Uterus (tissue), 4 donors: ENCODE data around the gene TMEM255A. TPM values are rescaled to one million over a fixed set of nuclear protein-coding genes. Genes with fewer than 3 reads are reported as not detected.

Source experiments
- DNase-seq, 2 donors: peaks; one replicate each; pipeline ENCODE4 v3.0.0-alpha.2; 2019 to 2020
- H3K27ac ChIP-seq, 2 donors: fragments of 200-600 bp; sonication (generic); 1 replicate in 1 of 2; 2 replicates in 1 of 2; pipeline ENCODE4 v1.5.1; 2016 to 2018
- H3K27me3 ChIP-seq, 2 donors: fragments of 200-600 bp; sonication (generic); one replicate each; pipeline ENCODE4 v1.5.1; 2018 to 2019; ENCODE audit warnings: control low read depth in 1 of 2
- H3K36me3 ChIP-seq, 2 donors: fragments of 200-600 bp; sonication (generic); one replicate each; pipeline ENCODE4 v1.5.1; 2019; ENCODE audit warnings: control low read depth in 1 of 2
- H3K4me1 ChIP-seq, 2 donors: fragments of 200-600 bp; sonication (generic); one replicate each; pipeline ENCODE4 v1.5.1; 2018 to 2019; ENCODE audit warnings: control low read depth in 1 of 2
- H3K4me3 ChIP-seq, 2 donors: fragments of 200-600 bp; sonication (generic); 1 replicate in 1 of 2; 2 replicates in 1 of 2; pipeline ENCODE4 v1.5.1; 2018 to 2019; ENCODE audit warnings: mild to moderate bottlenecking in 1 of 2
- H3K9me3 ChIP-seq, 2 donors: fragments of 200-600 bp; sonication (generic); one replicate each; pipeline ENCODE4 v1.5.1; 2019; ENCODE audit warnings: control low read depth in 1 of 2
- POLR2A ChIP-seq, 2 donors: fragments of 450-650 bp; IDR thresholded peaks; one replicate each; pipeline ENCODE4 v1.6.1; 2016; ENCODE audit warnings: antibody characterized with exemption in 2 of 2, mild to moderate bottlenecking in 1 of 2, moderate library complexity in 1 of 2
- intact Hi-C: fragments of 100-400 bp; cut with DNase I; formaldehyde crosslinking; loops from one replicate; pipeline ENCODE4 v1.15.1; 2023; ENCODE audit warnings: low total_unique reads
- total RNA-seq, 4 donors: library from RNA; depleted of rRNA in 3 of 4; stranded (reverse); fragments of >200 nt in 3 of 4; gene quantifications; one replicate each; pipeline versions ENCODE4 v1.1.0 to v1.2.4, GENCODE V29; 2014 to 2023
- TF ChIP-seq, protein P1 (sequence below), 4 experiments: fragments of 200-600 bp in 2 of 4; fragments of 450-650 bp in 2 of 4; sonication (generic) in 2 of 4; IDR thresholded peaks; one replicate each; pipeline ENCODE4 v1.5.1; 2016 to 2019; ENCODE audit warnings: antibody characterized with exemption in 4 of 4, mild to moderate bottlenecking in 2 of 4, moderate library complexity in 1 of 4
- donor health status: DM: yes; HTN: yes; CAD: no.

TMEM255A gene
- total RNA-seq, 4 donors from 2014 or later, result 0.51 to 5.7 (median 1.6) TPM

- TF ChIP-seq, protein P1, sequence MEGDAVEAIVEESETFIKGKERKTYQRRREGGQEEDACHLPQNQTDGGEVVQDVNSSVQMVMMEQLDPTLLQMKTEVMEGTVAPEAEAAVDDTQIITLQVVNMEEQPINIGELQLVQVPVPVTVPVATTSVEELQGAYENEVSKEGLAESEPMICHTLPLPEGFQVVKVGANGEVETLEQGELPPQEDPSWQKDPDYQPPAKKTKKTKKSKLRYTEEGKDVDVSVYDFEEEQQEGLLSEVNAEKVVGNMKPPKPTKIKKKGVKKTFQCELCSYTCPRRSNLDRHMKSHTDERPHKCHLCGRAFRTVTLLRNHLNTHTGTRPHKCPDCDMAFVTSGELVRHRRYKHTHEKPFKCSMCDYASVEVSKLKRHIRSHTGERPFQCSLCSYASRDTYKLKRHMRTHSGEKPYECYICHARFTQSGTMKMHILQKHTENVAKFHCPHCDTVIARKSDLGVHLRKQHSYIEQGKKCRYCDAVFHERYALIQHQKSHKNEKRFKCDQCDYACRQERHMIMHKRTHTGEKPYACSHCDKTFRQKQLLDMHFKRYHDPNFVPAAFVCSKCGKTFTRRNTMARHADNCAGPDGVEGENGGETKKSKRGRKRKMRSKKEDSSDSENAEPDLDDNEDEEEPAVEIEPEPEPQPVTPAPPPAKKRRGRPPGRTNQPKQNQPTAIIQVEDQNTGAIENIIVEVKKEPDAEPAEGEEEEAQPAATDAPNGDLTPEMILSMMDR (IDR thresholded peaks at IDR 0.05), result no peak
- TF ChIP-seq POLR2A (IDR thresholded peaks at IDR 0.05), result no peak
- Histone ChIP-seq H3K4me3 (no peak overlapping the region), H3K27ac (no peak overlapping the region), H3K4me1 (no peaks in the 10 kb centered on the region), H3K36me3 (no peaks in the 10 kb centered on the region), H3K27me3 (no peaks in the 10 kb centered on the region), H3K9me3 (no peaks in the 10 kb centered on the region)
- intact Hi-C loops, result no loop called here
- DNase-seq, result no peak
These were observed 4.6 kb downstream of the TMEM255A start for GRCh38 chrX:120306630-120307029.

DNA sequence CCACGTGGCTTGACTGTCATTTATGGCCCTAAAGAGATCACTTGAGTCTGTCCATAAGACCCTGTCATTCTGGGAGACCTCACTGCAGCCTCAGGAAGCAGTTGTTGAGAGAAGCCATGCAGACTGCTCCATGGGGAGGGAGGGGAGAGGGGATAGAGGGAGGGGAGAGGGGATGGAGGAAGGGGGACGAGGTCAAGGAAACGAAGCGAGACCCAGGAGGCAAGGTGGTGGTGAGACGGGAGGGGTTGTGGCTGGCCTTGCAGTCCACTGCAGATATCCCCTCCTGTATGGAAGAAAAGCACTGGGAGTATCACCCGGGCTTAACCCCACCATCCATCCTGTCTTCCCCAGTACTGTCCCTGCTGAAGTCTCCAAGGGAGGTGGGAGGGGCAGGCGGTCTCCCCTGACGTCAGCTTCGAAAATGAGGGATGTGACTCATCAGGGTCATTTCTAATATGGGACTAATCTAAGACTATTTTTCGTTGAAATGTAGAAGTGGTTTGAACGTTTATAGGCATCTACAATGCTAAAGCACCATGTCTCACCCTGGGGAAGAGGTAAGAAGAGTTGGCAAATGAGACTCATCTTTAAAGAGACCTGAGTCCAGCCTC lies 5.6 kb downstream of the TMEM255A start:
- Histone ChIP-seq H3K4me3 (no peak overlapping the region), H3K9me3 (no peaks in the 10 kb centered on the region), H3K4me1 (no peaks in the 10 kb centered on the region), H3K27ac (no peak overlapping the region), H3K36me3 (no peaks in the 10 kb centered on the region), H3K27me3 (no peaks in the 10 kb centered on the region)
- intact Hi-C loops, result no loop called here
- no peak for DNase-seq
- no peak for TF ChIP-seq POLR2A (IDR thresholded peaks at IDR 0.05)
- TF ChIP-seq, protein P1 (IDR thresholded peaks at IDR 0.05), result no peak

DNA sequence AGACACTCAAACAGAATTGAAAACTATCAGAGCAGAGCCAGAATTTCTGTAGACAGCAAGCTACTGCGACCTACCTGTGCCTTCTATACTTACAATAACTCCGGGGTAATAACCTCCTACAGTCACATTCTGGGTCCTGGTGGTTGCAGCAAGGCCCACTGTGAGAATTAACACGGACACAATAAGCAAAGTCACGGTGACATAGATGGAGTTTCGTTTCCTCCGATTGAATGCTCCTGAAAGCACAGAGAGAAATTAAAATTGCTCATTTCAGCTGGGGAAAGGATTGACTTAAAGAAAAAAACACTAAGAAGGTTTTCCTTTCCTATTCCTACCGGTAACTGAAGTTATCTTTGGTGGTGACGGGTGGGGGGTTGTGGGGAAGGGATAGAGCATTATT lies 7.0 kb downstream of the TMEM255A start:
- H3K27ac ChIP-seq, result no peak overlapping the region
- DNase-seq, result no peak
- H3K27me3 ChIP-seq, result no peaks in the 10 kb centered on the region
- H3K36me3 ChIP-seq, result no peaks in the 10 kb centered on the region
- no peaks in the 10 kb centered on the region for H3K4me1 ChIP-seq
- no peaks in the 10 kb centered on the region for H3K9me3 ChIP-seq
- TF ChIP-seq, protein P1 (IDR thresholded peaks at IDR 0.05), result no peak
- no peak for TF ChIP-seq POLR2A (IDR thresholded peaks at IDR 0.05)
- intact Hi-C loops, result no loop called here
- H3K4me3 ChIP-seq, result no peak overlapping the region

GRCh38 chrX:120302434-120302833 lies 8.8 kb downstream of the TMEM255A start:
- Histone ChIP-seq H3K36me3 (no peaks in the 10 kb centered on the region), H3K27ac (no peak overlapping the region), H3K9me3 (no peaks in the 10 kb centered on the region), H3K4me1 (no peaks in the 10 kb centered on the region), H3K4me3 (no peak overlapping the region), H3K27me3 (no peaks in the 10 kb centered on the region)
- TF ChIP-seq, protein P1 (IDR thresholded peaks at IDR 0.05), result no peak
- no peak for TF ChIP-seq POLR2A (IDR thresholded peaks at IDR 0.05)
- no peak for DNase-seq
- intact Hi-C loops, result no loop called here

DNA sequence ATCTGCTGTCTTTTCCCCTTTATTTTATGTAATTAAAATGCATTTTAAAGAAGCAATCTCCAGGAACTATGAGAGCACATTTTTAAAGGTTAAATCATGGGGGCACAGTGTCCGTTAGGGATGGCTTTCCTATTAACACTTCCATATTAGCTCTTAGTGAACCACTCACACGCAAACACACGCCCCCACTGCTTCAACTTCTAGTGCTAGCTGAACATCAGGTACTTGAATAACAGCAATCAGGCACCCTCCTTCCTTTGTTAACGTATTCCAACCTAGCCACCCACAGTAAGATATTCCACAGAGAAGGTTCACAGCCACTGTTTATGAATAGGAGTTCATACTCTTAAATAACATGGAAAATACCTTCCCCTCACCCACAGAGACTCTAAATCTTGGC lies 9.3 kb downstream of the TMEM255A start:
- TF ChIP-seq, protein P1 (IDR thresholded peaks at IDR 0.05), result no peak
- TF ChIP-seq POLR2A (IDR thresholded peaks at IDR 0.05), result no peak
- Histone ChIP-seq H3K9me3 (no peaks in the 10 kb centered on the region), H3K27me3 (no peaks in the 10 kb centered on the region), H3K4me3 (no peak overlapping the region), H3K36me3 (no peaks in the 10 kb centered on the region), H3K4me1 (no peaks in the 10 kb centered on the region), H3K27ac (no peak overlapping the region)
- DNase-seq, result no peak
- intact Hi-C loops, result no loop called here
